ENCODE results near the gene CDR2. TPM values are rescaled to one million over a fixed set of nuclear protein-coding genes. Genes with fewer than 3 reads are reported as not detected.
A peak's percentile ranks its signal among the peaks of the same experiment; 100 is the strongest.

The CDR2 gene
- total and polyA plus RNA-seq, 2 of the 13 experiments (the other 11 are each of a cell fraction or from before 2014, with no cell fraction given): 59.0 to 78.9 TPM

- TF ChIP-seq MXD3 (CRISPR knock-in tag; IDR thresholded peaks at IDR 0.05) (peak; percentile 64), PPARG (CRISPR knock-in tag; conservative IDR thresholded peaks at IDR 0.05) (0 out of 2 replicates have a peak, but pooled peaks have one; percentile 21), HOXA3 (CRISPR knock-in tag; IDR thresholded peaks at IDR 0.05) (peak; percentile 62), ZFP36L1 (CRISPR knock-in tag; IDR thresholded peaks at IDR 0.05) (peak; percentile 59; the same call in 1 of the 2 replicates), E2F1 (CRISPR knock-in tag; IDR thresholded peaks at IDR 0.05) (peak; percentile 92), RBFOX2 (IDR thresholded peaks at IDR 0.05; ENCODE audit: low read depth, low read length) (peak; percentile 97), ZNF337 (CRISPR knock-in tag; IDR thresholded peaks at IDR 0.05; ENCODE audit: borderline replicate concordance, low read depth) (no peak), PAX8 (CRISPR knock-in tag; IDR thresholded peaks at IDR 0.05; ENCODE audit: borderline replicate concordance) (0 out of 2 replicates have a peak, but pooled peaks have one; percentile 48), FOXK1 (CRISPR knock-in tag; IDR thresholded peaks at IDR 0.05; ENCODE audit: borderline replicate concordance, low read depth) (peak; percentile 71), SATB2 (CRISPR knock-in tag; IDR thresholded peaks at IDR 0.05) (peak; percentile 90; the same call in 1 of the 2 replicates), ZNF674 (CRISPR knock-in tag; IDR thresholded peaks at IDR 0.05; ENCODE audit: low read depth) (peak; percentile 42), POLR2AphosphoS2 (IDR thresholded peaks at IDR 0.05; ENCODE audit: low read depth, low read length) (no peak), ZNF12 (CRISPR knock-in tag; IDR thresholded peaks at IDR 0.05) (no peak; the same call in 1 of the 2 replicates), POGZ (CRISPR knock-in tag; IDR thresholded peaks at IDR 0.05) (peak; percentile 53), GMEB1 (CRISPR knock-in tag; IDR thresholded peaks at IDR 0.05; ENCODE audit: borderline replicate concordance) (peak; percentile 56; the same call in 1 of the 2 replicates), ZNF20 (CRISPR knock-in tag; IDR thresholded peaks at IDR 0.05) (no peak; the same call in 1 of the 2 replicates), MAFF (IDR thresholded peaks at IDR 0.05; ENCODE audit: low read depth, low read length) (no peak), MIER2 (CRISPR knock-in tag; IDR thresholded peaks at IDR 0.05) (peak; percentile 11; the same call in 1 of the 2 replicates), KLF11 (CRISPR knock-in tag; IDR thresholded peaks at IDR 0.05) (peak; percentile 92), HNRNPLL (IDR thresholded peaks at IDR 0.05; ENCODE audit: low read depth, low read length, poor library complexity, severe bottlenecking) (peak; percentile 83), HDAC1 (CRISPR knock-in tag; IDR thresholded peaks at IDR 0.05) (no peak), PAXIP1 (CRISPR knock-in tag; conservative IDR thresholded peaks at IDR 0.05) (peak; percentile 27), TEAD3 (CRISPR knock-in tag; optimal IDR thresholded peaks at IDR 0.05; ENCODE audit: borderline replicate concordance) (peak; percentile 63), ZBTB20 (CRISPR knock-in tag; IDR thresholded peaks at IDR 0.05; ENCODE audit: borderline replicate concordance, low read depth) (no peak)
Observed at GRCh38 chr16:22374311-22375116, at the start of gene CDR2 (continued).

Data from HepG2 (cell line).